Aorta (tissue), 5 donors: ENCODE data around the gene DHRS3. TPM values are rescaled to one million over a fixed set of nuclear protein-coding genes. Genes with fewer than 3 reads are reported as not detected.

Experiments
- ATAC-seq: fragments of 200-7000 bp; cut with Tn5 transposase; one replicate; pipeline ENCODE4 v1.9.1; 2022; ENCODE audit warnings: moderate library complexity; ENCODE audit not compliant: low FRiP score
- DNase-seq, 2 donors: peaks; one replicate each; pipeline ENCODE4 v3.0.0-alpha.2; 2020
- H3K27ac ChIP-seq, 2 donors: one replicate each; pipeline ENCODE4 v1.5.1; 2013; ENCODE audit warnings: low read length in 2 of 2, mild to moderate bottlenecking in 2 of 2, moderate library complexity in 2 of 2, control low read depth in 1 of 2, inconsistent platforms in 1 of 2, low read depth in 1 of 2
- H3K27me3 ChIP-seq, 2 donors: one replicate each; pipeline ENCODE4 v1.6.1; 2013; ENCODE audit warnings: control low read depth in 1 of 2, low read length in 1 of 2, mild to moderate bottlenecking in 1 of 2, moderate library complexity in 1 of 2; ENCODE audit not compliant: insufficient read depth in 2 of 2, control insufficient read depth in 1 of 2
- H3K36me3 ChIP-seq, 2 donors: one replicate each; pipeline ENCODE4 v1.6.1; 2013; ENCODE audit warnings: control low read depth in 1 of 2, low read length in 1 of 2, mild to moderate bottlenecking in 1 of 2; ENCODE audit not compliant: insufficient read depth in 2 of 2, control insufficient read depth in 1 of 2
- H3K4me1 ChIP-seq, 2 donors: one replicate each; pipeline ENCODE4 v1.6.1; 2013; ENCODE audit warnings: low read length in 2 of 2, control low read depth in 1 of 2, mild to moderate bottlenecking in 1 of 2, moderate library complexity in 1 of 2; ENCODE audit not compliant: insufficient read depth in 2 of 2, control insufficient read depth in 1 of 2
- H3K4me3 ChIP-seq, 2 donors: one replicate each; pipeline ENCODE4 v1.5.1; 2013; ENCODE audit warnings: low read length in 2 of 2, control low read depth in 1 of 2, mild to moderate bottlenecking in 1 of 2
- H3K9me3 ChIP-seq: one replicate; pipeline ENCODE4 v1.6.1; 2013; ENCODE audit warnings: mild to moderate bottlenecking, low read length; ENCODE audit not compliant: control insufficient read depth
- WGBS, 2 donors: extraction: QIAGEN DNeasy Blood & Tissue Kit; methylation state at CpG; one replicate each; pipeline ENCODE4 v1.1.7; 2013; 5-methylcytosine and 5-hydroxymethylcytosine counted together
- intact Hi-C, 2 donors: fragments of 100-400 bp; cut with DNase I; formaldehyde crosslinking; loops; one replicate each; pipeline versions ENCODE4 v1.14.2 to v1.15.0; 2022
- polyA plus RNA-seq, 2 donors: library from polyadenylated mRNA; stranded (reverse); fragments of 200-250 nt; gene quantifications; one replicate each; pipeline ENCODE4 v1.2.3, GENCODE V29; 2013
- total RNA-seq, 2 donors: library from RNA; stranded (reverse); fragmentation: NEBNext Ultra II Directional; extraction: Animal tissue kit (Norgen Biotek cat#: 25700); gene quantifications; one replicate each; pipeline ENCODE4 v1.2.1, GENCODE V29; 2021
- donor health status: healthy with polysubstance abuse.
- donor health status: Bipolar disorder and iron deficiency.
- donor health status: DM: no; HTN: no; CAD: no.
- donor health status: DM: no; HTN: no; CAD: no.
- donor health status: DM: yes; HTN: yes; CAD: no.

DHRS3 gene
- total and polyA plus RNA-seq, 4 donors, result 27.5 to 325 (median 87.3) TPM

DNA sequence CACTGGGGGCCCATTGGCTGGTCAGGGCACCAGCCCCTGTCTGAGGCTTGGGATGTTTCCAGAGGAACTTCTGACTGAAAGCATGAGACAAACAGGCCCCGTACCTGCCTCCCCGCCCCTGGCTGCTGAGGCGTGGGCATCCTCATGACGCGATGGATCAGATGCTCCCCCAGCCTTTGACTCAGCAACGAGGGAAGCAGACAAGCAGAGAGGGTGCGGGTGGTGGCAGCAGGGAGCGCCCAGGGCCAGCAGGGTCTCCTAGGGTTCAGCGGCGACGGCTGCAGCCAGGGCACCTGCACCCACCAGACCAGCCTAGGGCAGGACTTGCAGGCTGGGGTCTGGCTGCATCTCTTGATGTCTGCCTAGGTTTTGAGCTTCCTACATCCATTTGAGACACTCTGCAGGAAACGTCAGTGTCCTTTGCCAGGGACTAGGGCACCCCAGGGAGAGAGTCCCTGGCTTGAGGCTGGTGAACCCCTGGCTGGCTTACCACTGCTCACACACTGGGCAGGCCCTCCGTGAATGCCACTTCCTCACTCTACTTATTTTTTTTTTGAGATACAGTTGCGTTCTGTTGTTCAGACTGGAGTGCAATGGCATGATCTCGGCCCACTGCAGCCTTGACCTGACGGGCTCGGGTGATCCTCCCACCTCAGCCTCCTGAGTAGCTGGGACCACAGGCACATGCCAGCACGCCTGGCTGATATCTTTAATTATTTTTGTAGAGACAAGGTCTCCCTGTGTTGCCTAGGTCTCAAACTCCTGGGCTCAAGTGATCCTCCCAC lies 63.3 kb downstream of the DHRS3 start:
- H3K4me1 ChIP-seq, result no peaks in the 10 kb centered on the region
- no peaks in the 10 kb centered on the region for H3K27me3 ChIP-seq
- no peak for ATAC-seq
- no peaks in the 10 kb centered on the region for H3K36me3 ChIP-seq
- H3K4me3 ChIP-seq, result no peak overlapping the region
- intact Hi-C loops, result loop anchor here (5.0 kb wide), 3 partner anchors 38 to 63 kb away; partner anchors contain the start of gene DHRS3 (in 2 of the 2)
- peak in 1 of 2 donors; percentile 67 for DNase-seq
- H3K27ac ChIP-seq, result peak overlapping the region in 1 of 2 donors; percentile 64
- no peaks in the 10 kb centered on the region for H3K9me3 ChIP-seq
- WGBS, 2 donors, result 81 to 86% methylated on average over 18 of the region's 18 CpGs

GRCh38 chr1:12553963-12554362 lies 64.0 kb downstream of the DHRS3 start:
- Histone ChIP-seq H3K9me3 (no peaks in the 10 kb centered on the region), H3K27ac (peak overlapping the region; percentile 84), H3K4me3 (no peak overlapping the region), H3K4me1 (no peaks in the 10 kb centered on the region), H3K27me3 (no peaks in the 10 kb centered on the region), H3K36me3 (no peaks in the 10 kb centered on the region)
- DNase-seq, result no peak
- intact Hi-C loops, result loop anchor here in 1 of 2 donors (5.0 kb wide), 1 partner anchor 57 kb away; no protein-coding TSS in a partner anchor
- 46 to 53% methylated on average over 3 of the region's 3 CpGs for WGBS, 2 donors
- ATAC-seq, result no peak

DNA sequence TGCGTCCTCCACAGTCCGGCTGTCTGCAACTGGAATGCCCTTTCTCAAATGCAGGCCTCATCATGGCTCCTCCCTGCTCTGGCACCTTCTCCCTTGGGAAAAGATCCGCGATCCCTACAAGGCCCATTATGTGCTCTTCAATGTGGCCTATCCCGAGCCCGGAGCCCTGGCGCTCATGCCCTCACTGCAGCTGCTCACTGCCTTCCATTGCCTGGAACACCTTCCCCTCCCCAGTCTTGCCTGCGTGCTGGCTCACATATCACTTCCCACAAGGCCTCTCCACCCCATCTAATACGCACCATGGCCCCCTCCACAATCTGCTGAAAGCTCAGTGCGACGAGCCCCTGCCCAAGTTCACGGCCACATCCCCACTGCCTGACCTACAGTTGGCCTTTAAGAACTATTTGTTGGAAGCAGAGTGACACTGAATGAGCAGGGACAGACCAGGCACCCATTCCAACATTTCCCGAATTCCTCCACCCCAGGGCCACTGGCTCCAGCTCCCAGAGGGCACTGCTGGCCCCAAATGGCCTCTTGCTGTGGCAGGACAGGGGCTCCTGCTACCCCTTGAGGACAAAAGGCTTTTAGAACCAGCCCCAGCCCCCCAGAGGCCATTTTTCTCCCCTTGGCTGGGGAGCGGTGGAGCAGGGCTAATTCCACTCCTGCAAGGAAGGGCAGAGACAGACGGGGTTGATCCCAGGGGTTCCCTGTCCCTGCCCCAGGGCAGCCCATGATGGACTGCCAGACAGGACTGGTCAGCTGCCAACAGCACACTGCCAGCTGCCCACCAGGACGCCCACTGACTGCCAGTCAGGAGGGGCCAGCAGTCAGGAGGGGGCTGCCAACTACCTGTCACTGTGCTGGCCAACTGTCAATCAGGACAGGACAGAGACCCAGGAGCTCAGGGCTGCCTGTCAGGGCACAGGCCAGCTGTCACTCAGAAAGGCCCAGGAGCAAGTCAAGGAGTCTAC lies 64.8 kb downstream of the DHRS3 start:
- WGBS, 2 donors, result 21% methylated on average over 16 of the region's 16 CpGs
- H3K36me3 ChIP-seq, result no peaks in the 10 kb centered on the region
- DNase-seq (peak in 1 of 2 donors; percentile 79), ATAC-seq (no peak)
- H3K27me3 ChIP-seq, result no peaks in the 10 kb centered on the region
- H3K4me1 ChIP-seq, result no peaks in the 10 kb centered on the region
- H3K4me3 ChIP-seq, result no peak overlapping the region
- H3K9me3 ChIP-seq, result no peaks in the 10 kb centered on the region
- H3K27ac ChIP-seq, result peak overlapping the region; percentile 84
- intact Hi-C loops, result loop anchor here in 1 of 2 donors (5.0 kb wide), 1 partner anchor 56 kb away; no protein-coding TSS in a partner anchor

- Histone ChIP-seq H3K36me3 (no peaks in the 10 kb centered on the region), H3K9me3 (no peaks in the 10 kb centered on the region), H3K4me1 (peaks cover 0 to 1% of the 10 kb centered on the region in 2 donors), H3K4me3 (no peak overlapping the region), H3K27me3 (no peaks in the 10 kb centered on the region), H3K27ac (peak overlapping the region in 1 of 2 donors; percentile 84)
- DNase-seq (peak in 1 of 2 donors; percentile 76), ATAC-seq (no peak)
- 90 to 94% methylated on average over 27 of the region's 27 CpGs for WGBS, 2 donors
- intact Hi-C loops, result loop anchor here in 1 of 2 donors (5.0 kb wide), 1 partner anchor 55 kb away; no protein-coding TSS in a partner anchor
These were observed 65.7 kb downstream of the DHRS3 start for GRCh38 chr1:12552111-12552888.

GRCh38 chr1:12551584-12551983 lies 66.4 kb downstream of the DHRS3 start:
- Histone ChIP-seq H3K36me3 (no peaks in the 10 kb centered on the region), H3K4me1 (peaks cover 0 to 2% of the 10 kb centered on the region in 2 donors), H3K4me3 (no peak overlapping the region), H3K27ac (no peak overlapping the region), H3K27me3 (no peaks in the 10 kb centered on the region), H3K9me3 (no peaks in the 10 kb centered on the region)
- ATAC-seq, result no peak
- intact Hi-C loops, result loop anchor here in 1 of 2 donors (5.0 kb wide), 1 partner anchor 54 kb away; no protein-coding TSS in a partner anchor
- no peak for DNase-seq

GRCh38 chr1:12549460-12550349 lies 68.3 kb downstream of the DHRS3 start:
- no peak overlapping the region for H3K4me3 ChIP-seq
- peak; percentile 55 for ATAC-seq
- H3K27me3 ChIP-seq, result no peaks in the 10 kb centered on the region
- DNase-seq, result peak; percentile 85 to 90
- H3K4me1 ChIP-seq, result peaks cover 0 to 2% of the 10 kb centered on the region in 2 donors
- no peak overlapping the region for H3K27ac ChIP-seq
- intact Hi-C loops, result loop anchor here (5.0 to 10.0 kb wide), 2 partner anchors 45 to 52 kb away; no protein-coding TSS in a partner anchor
- H3K9me3 ChIP-seq, result no peaks in the 10 kb centered on the region
- WGBS, 2 donors, result 51 to 61% methylated on average over 31 of the region's 31 CpGs
- H3K36me3 ChIP-seq, result no peaks in the 10 kb centered on the region

DNA sequence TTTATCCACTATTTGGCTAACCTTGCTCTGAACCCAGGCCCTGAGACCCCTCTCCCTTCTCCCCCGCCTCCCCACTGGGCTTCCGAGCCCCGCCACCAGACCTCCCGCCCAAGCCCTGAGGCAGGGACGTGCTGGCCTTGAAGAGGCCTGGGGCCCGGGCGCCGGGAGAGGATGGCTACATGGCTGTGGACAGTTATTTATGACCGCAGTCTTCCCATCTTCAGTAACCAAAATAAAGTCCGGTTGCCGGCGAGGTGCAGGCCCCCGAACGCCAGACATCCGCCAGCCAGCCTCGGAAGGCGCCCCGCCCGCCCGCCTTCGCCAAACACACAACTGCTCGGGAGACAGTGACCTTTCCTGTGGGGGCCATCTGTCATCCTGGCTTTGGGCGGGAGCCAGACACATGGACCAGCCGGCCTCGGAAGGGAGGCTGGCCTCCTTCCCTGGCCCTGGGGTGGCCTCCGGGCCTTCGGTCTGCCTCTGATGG lies 69.0 kb downstream of the DHRS3 start:
- Histone ChIP-seq H3K4me1 (peaks cover 0 to 2% of the 10 kb centered on the region in 2 donors), H3K27ac (no peak overlapping the region), H3K36me3 (no peaks in the 10 kb centered on the region), H3K4me3 (no peak overlapping the region), H3K9me3 (no peaks in the 10 kb centered on the region), H3K27me3 (no peaks in the 10 kb centered on the region)
- DNase-seq (peak; percentile 83), ATAC-seq (peak; percentile 56)
- WGBS, 2 donors, result 90 to 94% methylated on average over 26 to 27 of the region's 27 CpGs
- intact Hi-C loops, result loop anchor here in 1 of 2 donors (10.0 kb wide), 1 partner anchor 46 kb away; no protein-coding TSS in a partner anchor
